Endothelial cell of umbilical vein (primary cell): Measurements from ENCODE around the gene ETFDH. TPM values are rescaled to one million over a fixed set of nuclear protein-coding genes. Genes with fewer than 3 reads are reported as not detected.
A peak's percentile ranks its signal among the peaks of the same experiment; 100 is the strongest.

Experiments
- BruUV-seq: library from RNA; stranded (reverse); fragments of 400-500 nt; replicated peaks from 2 replicates; lab custom pipeline; 2021; lab: Mats Ljungman, UMichigan
- CTCF ChIA-PET: fragments of 300-600, 350-600 bp; sonication (Branson Sonifier 250); formaldehyde crosslinking; loops from one replicate; lab custom pipeline; 2021; ENCODE audit warnings: antibody characterized with exemption, inconsistent platforms; lab: Charles Lee
- POLR2A ChIA-PET: fragments of 300-600, 350-600 bp; sonication (Branson Sonifier 250); formaldehyde crosslinking; loops from one replicate; lab custom pipeline; 2021; ENCODE audit warnings: antibody characterized with exemption, inconsistent platforms; lab: Charles Lee
- DNase-seq: peaks from one replicate; pipeline ENCODE4 v3.0.0-alpha.2; 2011; ENCODE audit warnings: low read depth, low spot score
- FAIRE-seq: peaks from 2 replicates; lab custom pipeline; 2011; peaks lifted over from hg19 to GRCh38; lab: Jason Lieb, UNC
- H2AFZ ChIP-seq: 2 replicates; pipeline ENCODE4 v1.6.0; 2012; ENCODE audit warnings: low read depth, low read length, control low read depth, inconsistent platforms
- H3K27ac ChIP-seq: 2 replicates; pipeline ENCODE4 v1.5.1; 2011; ENCODE audit warnings: low read depth, mild to moderate bottlenecking, control low read depth, low read length, moderate library complexity; ENCODE audit not compliant: insufficient read depth
- H3K27me3 ChIP-seq, 2 experiments: 2 replicates each; pipeline versions ENCODE4 v1.6.0 to v1.6.1; 2011; ENCODE audit warnings: low read length in 2 of 2, mixed read lengths in 1 of 2; ENCODE audit not compliant: control insufficient read depth in 2 of 2, insufficient read depth in 2 of 2
- H3K36me3 ChIP-seq, 2 experiments: 2 replicates in 1 of 2; 3 replicates in 1 of 2; pipeline ENCODE4 v1.5.1; 2011; ENCODE audit warnings: low read length in 2 of 2, mild to moderate bottlenecking in 1 of 2, moderate library complexity in 1 of 2; ENCODE audit not compliant: control insufficient read depth in 2 of 2, insufficient read depth in 2 of 2; ENCODE audit errors: extremely low read depth in 1 of 2
- H3K4me1 ChIP-seq: 3 replicates; pipeline ENCODE4 v1.5.1; 2011; ENCODE audit warnings: mild to moderate bottlenecking, low read length; ENCODE audit not compliant: control insufficient read depth, insufficient read depth; ENCODE audit errors: extremely low read depth
- H3K4me2 ChIP-seq: 2 replicates; pipeline ENCODE4 v1.6.1; 2011; ENCODE audit warnings: low read length, control low read depth, mixed read lengths; ENCODE audit not compliant: insufficient read depth
- H3K4me3 ChIP-seq, 3 experiments: fragments of 200-600 bp in 1 of 3; sonication (generic), shearing (Covaris generic) in 1 of 3; replicated peaks in 1 of 3; 2 replicates each; pipeline ENCODE4 v1.5.1; 2011 to 2016; ENCODE audit warnings: control low read depth in 3 of 3, low read length in 3 of 3, mild to moderate bottlenecking in 2 of 3, inconsistent platforms in 1 of 3, low read depth in 1 of 3, moderate library complexity in 1 of 3; ENCODE audit not compliant: insufficient read depth in 1 of 3
- H3K79me2 ChIP-seq: 2 replicates; pipeline ENCODE4 v1.6.0; 2012; ENCODE audit warnings: low read length, inconsistent platforms; ENCODE audit not compliant: control insufficient read depth, insufficient read depth
- H3K9ac ChIP-seq: replicated peaks from 2 replicates; pipeline ENCODE3; 2011; ENCODE audit warnings: low read length, control low read depth; ENCODE audit not compliant: insufficient read depth; ENCODE audit errors: extremely low read depth
- H3K9me1 ChIP-seq: replicated peaks from 3 replicates; pipeline ENCODE4 v1.6.0; 2011; ENCODE audit warnings: mild to moderate bottlenecking, low read length; ENCODE audit not compliant: control insufficient read depth, insufficient read depth; ENCODE audit errors: extremely low read depth
- H3K9me3 ChIP-seq: replicated peaks from 2 replicates; pipeline ENCODE4 v1.5.1; 2012; ENCODE audit warnings: low read length, inconsistent platforms; ENCODE audit not compliant: control insufficient read depth, insufficient read depth
- H4K20me1 ChIP-seq: replicated peaks from 2 replicates; pipeline ENCODE3; 2011; ENCODE audit warnings: mild to moderate bottlenecking, low read length; ENCODE audit not compliant: control insufficient read depth, insufficient read depth; ENCODE audit errors: extremely low read depth
- EZH2 ChIP-seq: IDR thresholded peaks from 2 replicates; pipeline ENCODE4 v1.6.1; 2012; ENCODE audit warnings: borderline replicate concordance, low read depth, mild to moderate bottlenecking, moderate library complexity, low read length, inconsistent platforms; ENCODE audit not compliant: severe bottlenecking
- FOS ChIP-seq: IDR thresholded peaks from 2 replicates; pipeline ENCODE4 v1.6.1; 2011; ENCODE audit warnings: mild to moderate bottlenecking, low read length, moderate library complexity, borderline replicate concordance; ENCODE audit not compliant: insufficient read depth
- GATA2 ChIP-seq: IDR thresholded peaks from 2 replicates; pipeline ENCODE4 v1.7.0; 2011; ENCODE audit warnings: low read depth, mild to moderate bottlenecking, moderate library complexity, mixed read lengths, low read length; ENCODE audit not compliant: insufficient read length, insufficient read depth
- JUN ChIP-seq: IDR thresholded peaks from 2 replicates; pipeline ENCODE4 v1.6.1; 2011; ENCODE audit warnings: borderline replicate concordance, low read depth; ENCODE audit not compliant: insufficient read length, insufficient read depth
- MAX ChIP-seq: IDR thresholded peaks from 2 replicates; pipeline ENCODE4 v1.6.1; 2011; ENCODE audit not compliant: insufficient read depth, insufficient read length
- MYC ChIP-seq: IDR thresholded peaks from one replicate; pipeline ENCODE4 v1.6.1; 2011; ENCODE audit warnings: mild to moderate bottlenecking, low read depth, low read length
- POLR2A ChIP-seq: IDR thresholded peaks from 2 replicates; pipeline ENCODE4 v1.6.1; 2012; ENCODE audit warnings: low read depth, mild to moderate bottlenecking, control low read depth, low read length
- POLR2AphosphoS5 ChIP-seq: IDR thresholded peaks from 2 replicates; pipeline ENCODE4 v1.6.1; 2012; ENCODE audit warnings: low read depth, mild to moderate bottlenecking, control low read depth, low read length, moderate library complexity; ENCODE audit not compliant: insufficient read depth
- dilution Hi-C: fragments of 300-500 bp; cut with MboI; formaldehyde crosslinking; loops from one replicate; pipeline ENCODE4 v1.15.0; 2019; ENCODE audit warnings: low sequenced_read_pairs; ENCODE audit not compliant: extremely low pct_ligation_motif_present
- intact Hi-C: fragments of 100-400 bp; cut with micrococcal nuclease; formaldehyde crosslinking; loops from one replicate; pipeline ENCODE4 v1.10.0; 2022
- polyA plus RNA-seq, 4 experiments: library from polyadenylated mRNA; depleted of rRNA in 3 of 4; stranded (reverse) in 3 of 4; unstranded in 1 of 4; fragments of >200 nt; gene quantifications; 2 replicates each; pipeline versions ENCODE4 v1.2.1 to v1.2.3, GENCODE V29; 2011 to 2012; ENCODE audit warnings: missing spikeins in 1 of 4
- total RNA-seq: library from RNA; stranded (reverse); gene quantifications from 2 replicates; pipeline ENCODE4 v1.2.3, GENCODE V29; 2021
- TF ChIP-seq, protein P1 (sequence below), 2 donors: IDR thresholded peaks; 1 replicate in 1 of 2; 2 replicates in 1 of 2; pipeline ENCODE4 v1.5.1; 2011; ENCODE audit warnings: low read length in 2 of 2, mild to moderate bottlenecking in 2 of 2, moderate library complexity in 2 of 2, control low read depth in 1 of 2, inconsistent platforms in 1 of 2, low read depth in 1 of 2; ENCODE audit not compliant: insufficient read depth in 1 of 2; ENCODE audit errors: extremely low read depth in 1 of 2

ETFDH gene
- total and polyA plus RNA-seq, 2 donors (not counting 3 experiments of a cell fraction or from before 2014, with no cell fraction given), result 17.3 to 22.3 TPM

- dilution Hi-C loops, result no loop called here
- H2AFZ ChIP-seq, result no peak overlapping the region
- FAIRE-seq (no peak), DNase-seq (no peak)
- ChIA-PET POLR2A (no interaction called here), CTCF (no interaction called here)
- H3K9me3 ChIP-seq, result no peaks in the 10 kb centered on the region
- no peaks in the 10 kb centered on the region for H3K36me3 ChIP-seq
- no peaks in the 10 kb centered on the region for H3K79me2 ChIP-seq
- H3K4me2 ChIP-seq, result no peak overlapping the region
- intact Hi-C loops, result no loop called here
- no TSS peak for BruUV-seq
- H3K4me3 ChIP-seq, result no peak overlapping the region
- no peaks in the 10 kb centered on the region for H3K9me1 ChIP-seq
- H3K27ac ChIP-seq, result no peak overlapping the region
- H3K9ac ChIP-seq, result no peak overlapping the region
- H4K20me1 ChIP-seq, result no peaks in the 10 kb centered on the region
- no peak for TF ChIP-seq POLR2A
- no peak for TF ChIP-seq FOS
- TF ChIP-seq, protein P1, sequence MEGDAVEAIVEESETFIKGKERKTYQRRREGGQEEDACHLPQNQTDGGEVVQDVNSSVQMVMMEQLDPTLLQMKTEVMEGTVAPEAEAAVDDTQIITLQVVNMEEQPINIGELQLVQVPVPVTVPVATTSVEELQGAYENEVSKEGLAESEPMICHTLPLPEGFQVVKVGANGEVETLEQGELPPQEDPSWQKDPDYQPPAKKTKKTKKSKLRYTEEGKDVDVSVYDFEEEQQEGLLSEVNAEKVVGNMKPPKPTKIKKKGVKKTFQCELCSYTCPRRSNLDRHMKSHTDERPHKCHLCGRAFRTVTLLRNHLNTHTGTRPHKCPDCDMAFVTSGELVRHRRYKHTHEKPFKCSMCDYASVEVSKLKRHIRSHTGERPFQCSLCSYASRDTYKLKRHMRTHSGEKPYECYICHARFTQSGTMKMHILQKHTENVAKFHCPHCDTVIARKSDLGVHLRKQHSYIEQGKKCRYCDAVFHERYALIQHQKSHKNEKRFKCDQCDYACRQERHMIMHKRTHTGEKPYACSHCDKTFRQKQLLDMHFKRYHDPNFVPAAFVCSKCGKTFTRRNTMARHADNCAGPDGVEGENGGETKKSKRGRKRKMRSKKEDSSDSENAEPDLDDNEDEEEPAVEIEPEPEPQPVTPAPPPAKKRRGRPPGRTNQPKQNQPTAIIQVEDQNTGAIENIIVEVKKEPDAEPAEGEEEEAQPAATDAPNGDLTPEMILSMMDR (IDR thresholded peaks at IDR 0.05; ENCODE audit: extremely low read depth in 1 of 2, insufficient read depth in 1 of 2, low read depth in 1 of 2, low read length in 2 of 2), result no peak
- TF ChIP-seq MAX, result no peak
- peaks cover 2% of the 10 kb centered on the region for H3K4me1 ChIP-seq
- peaks cover 0 to 2% of the 10 kb centered on the region in 2 experiments for H3K27me3 ChIP-seq
Measured at GRCh38 chr4:158649111-158649680, 22.9 kb upstream of the ETFDH start.

- no peaks in the 10 kb centered on the region for H3K79me2 ChIP-seq
- POLR2A ChIA-PET, result no interaction called here
- H3K36me3 ChIP-seq, result no peaks in the 10 kb centered on the region
- no peaks in the 10 kb centered on the region for H3K9me3 ChIP-seq
- H3K9ac ChIP-seq, result peak overlapping the region; percentile 3
- FAIRE-seq, result no peak
- dilution Hi-C loops (no loop called here), intact Hi-C loops (no loop called here)
- CTCF ChIA-PET, result interaction anchor here (2.7 kb wide), 1 partner anchor 10 kb away, joined by 6 read pairs; no protein-coding TSS in a partner anchor
- DNase-seq, result peak; percentile 43
- peak overlapping the region in 1 of 3 experiments; percentile 41 for H3K4me3 ChIP-seq
- no peaks in the 10 kb centered on the region for H3K9me1 ChIP-seq
- H3K4me1 ChIP-seq, result peaks cover 2% of the 10 kb centered on the region
- TF ChIP-seq FOS (no peak), POLR2A (no peak), MAX (no peak), JUN (no peak), MYC (no peak), EZH2 (no peak), GATA2 (no peak), POLR2AphosphoS5 (no peak)
- TF ChIP-seq, protein P1 (IDR thresholded peaks at IDR 0.05; ENCODE audit: extremely low read depth in 1 of 2, insufficient read depth in 1 of 2, low read depth in 1 of 2, low read length in 2 of 2), result no peak
- H3K4me2 ChIP-seq, result peak overlapping the region; percentile 79
- H3K27me3 ChIP-seq, result no peaks in the 10 kb centered on the region
- no peak overlapping the region for H3K27ac ChIP-seq
- no TSS peak for BruUV-seq
- no peaks in the 10 kb centered on the region for H4K20me1 ChIP-seq
- peak overlapping the region; percentile 95 for H2AFZ ChIP-seq
Measured at GRCh38 chr4:158652920-158653319, 19.2 kb upstream of the ETFDH start.
